Suppressor macrophage treated with lipopolysaccharide for 1 hour (primary cell): ENCODE results near the gene TYSND1.
"Not testable (repeated sequence)": the region's sequence is repeated elsewhere in the genome, so short reads cannot be mapped to it uniquely, and the experiment has no call there.

ENCODE experiments used
- DNase-seq, 3 donors: peaks; one replicate each; pipeline ENCODE4 v3.0.0-alpha.2; 2020 to 2022

The TYSND1 gene

DNA sequence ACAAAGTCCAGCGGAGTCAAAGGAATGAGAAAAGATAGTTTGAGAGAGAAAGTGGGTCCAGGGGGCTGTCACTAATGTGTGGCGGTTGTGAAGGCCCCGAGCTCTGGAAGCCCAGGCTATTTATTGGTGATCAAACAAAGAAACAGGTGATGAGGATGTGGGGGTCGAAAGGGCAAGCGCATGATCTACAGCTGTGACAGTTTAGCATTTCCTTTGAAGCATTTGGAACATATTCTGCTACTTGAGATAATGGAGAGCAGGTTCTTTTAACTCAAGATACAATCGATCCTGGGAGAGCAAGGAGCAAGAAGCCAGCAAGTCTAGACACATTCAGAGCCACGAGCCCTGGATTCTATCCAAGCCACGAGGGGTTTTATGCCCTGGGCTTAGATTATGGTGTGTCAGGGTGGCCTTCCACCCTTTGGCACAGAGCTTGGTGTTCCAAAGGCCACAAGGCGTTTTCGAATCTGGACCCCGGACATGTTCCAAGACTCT, 45.4 kb downstream of the TYSND1 start:
- not testable (repeated sequence) for DNase-seq

DNA sequence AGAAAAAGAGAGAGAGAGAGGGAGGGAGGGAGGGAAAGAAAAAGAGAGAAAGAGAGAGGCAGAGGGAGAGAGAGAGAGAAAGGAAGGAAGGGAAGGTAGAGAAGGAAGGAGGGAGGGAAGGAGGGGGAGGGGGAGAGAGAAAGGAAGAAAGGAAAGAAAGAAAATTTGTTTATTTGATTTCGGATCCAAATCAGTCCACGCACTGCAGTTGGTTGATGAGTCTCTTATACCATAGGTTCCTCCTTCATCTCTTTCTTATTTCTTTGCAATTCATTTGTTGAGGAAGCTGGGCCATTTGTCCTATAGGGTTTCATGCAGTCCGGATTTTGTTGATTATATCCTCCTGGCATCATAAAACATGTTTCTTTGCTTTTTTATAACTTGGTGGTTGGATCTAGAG, 48.2 kb downstream of the TYSND1 start:
- no peak for DNase-seq

DNA sequence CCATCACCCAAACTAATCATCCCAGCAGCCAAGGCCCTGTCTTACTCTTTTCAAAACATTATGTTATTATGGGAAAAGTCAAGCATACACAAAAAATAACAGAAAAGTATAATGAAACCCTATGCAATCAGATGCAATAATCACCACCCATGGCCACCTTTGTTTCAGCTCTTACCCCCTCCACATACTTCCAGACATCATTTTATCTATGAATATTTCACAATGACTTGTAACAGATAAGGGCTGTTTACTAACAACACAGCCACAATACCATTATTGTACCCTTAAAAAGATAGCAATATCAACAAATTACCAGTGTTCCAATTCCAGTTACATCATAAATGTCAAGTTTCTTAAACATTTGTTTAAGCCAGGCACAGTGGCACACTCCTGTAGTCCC, 49.0 kb downstream of the TYSND1 start:
- DNase-seq: no peak

DNA sequence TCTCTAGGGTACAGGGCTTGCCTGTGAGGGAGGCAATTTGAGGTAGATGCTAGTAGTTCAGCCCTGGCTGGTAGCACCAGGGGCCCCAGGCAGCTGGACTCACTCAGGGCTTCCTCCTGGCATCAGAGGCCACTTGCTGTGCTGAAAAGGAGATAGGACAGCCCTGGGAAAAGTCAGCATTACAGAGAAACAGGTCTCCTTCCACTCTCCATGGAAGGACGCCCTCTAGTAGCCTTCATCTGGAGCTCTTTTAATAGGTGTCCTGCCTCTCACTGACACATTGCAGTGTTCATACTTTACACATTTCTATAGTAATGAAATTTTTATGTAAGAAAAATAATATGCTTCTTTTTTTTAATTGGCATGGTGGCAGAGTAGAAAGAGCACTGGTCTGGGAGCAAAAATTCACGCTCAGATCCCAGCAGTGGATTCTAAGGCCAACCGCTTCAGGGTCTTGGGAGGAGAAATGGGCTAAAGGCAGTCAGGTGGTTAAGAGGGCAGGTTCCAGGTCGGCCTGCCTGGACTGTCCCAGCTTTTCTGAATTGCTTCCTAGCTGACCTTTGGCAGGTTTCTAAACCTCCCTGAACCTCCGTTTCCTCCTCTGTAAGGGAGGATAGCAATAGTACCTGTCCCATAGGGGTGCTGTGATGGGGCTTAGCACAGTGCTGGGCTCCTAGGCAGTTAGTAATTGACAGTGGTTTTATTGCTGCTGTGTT, 49.6 kb downstream of the TYSND1 start:
- no peak for DNase-seq

DNA sequence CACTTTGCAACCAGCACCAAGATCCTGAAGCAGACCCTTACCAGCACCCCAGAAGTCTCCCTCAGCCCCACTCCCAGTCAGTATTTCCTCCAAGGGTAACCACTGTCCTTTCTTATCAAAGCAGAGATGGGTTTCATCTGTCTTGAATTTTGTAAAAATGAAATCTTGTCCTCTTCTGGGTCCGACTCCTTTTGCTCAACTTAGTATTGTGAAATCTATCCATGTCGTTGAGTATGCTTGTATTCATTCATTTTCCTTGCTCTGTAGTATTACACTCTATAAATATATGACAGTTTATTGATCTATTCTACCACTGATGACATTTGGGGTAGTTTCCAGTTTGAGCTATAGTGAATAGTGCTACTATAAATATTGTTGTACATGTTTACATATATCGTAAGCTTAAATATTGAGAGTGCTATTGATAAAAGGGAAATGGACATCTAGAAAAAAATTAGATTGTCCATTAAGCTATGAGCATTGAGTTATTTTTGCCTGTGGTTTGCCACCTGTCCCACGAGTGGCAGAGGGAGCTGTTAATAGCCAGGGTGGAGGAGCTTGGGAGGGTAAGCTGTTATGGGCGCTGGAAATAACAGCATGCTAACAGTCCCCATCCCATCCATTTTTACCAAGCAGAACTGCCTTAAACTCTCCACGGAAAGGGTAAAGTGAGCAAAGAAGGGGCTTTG, 50.3 kb downstream of the TYSND1 start:
- no peak for DNase-seq

DNA sequence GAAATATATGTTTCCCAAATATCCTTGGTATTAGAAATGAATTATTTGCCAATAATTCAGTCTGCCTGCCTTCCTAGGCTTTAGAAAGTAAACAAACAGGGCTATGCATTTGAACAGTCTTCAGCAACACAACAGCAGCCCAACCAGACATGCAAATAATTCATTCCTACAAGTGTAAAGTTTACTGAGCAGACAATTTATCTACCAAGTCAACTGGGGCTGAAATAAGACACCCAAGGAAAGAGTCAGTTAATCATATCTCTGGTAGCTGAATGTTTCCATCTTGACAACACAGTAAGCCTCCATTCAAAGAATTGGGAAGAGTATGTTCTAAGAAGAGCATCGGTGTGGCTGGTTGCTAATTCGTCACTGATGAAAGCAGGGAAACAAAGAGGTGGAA, 52.2 kb downstream of the TYSND1 start:
- no peak for DNase-seq

DNA sequence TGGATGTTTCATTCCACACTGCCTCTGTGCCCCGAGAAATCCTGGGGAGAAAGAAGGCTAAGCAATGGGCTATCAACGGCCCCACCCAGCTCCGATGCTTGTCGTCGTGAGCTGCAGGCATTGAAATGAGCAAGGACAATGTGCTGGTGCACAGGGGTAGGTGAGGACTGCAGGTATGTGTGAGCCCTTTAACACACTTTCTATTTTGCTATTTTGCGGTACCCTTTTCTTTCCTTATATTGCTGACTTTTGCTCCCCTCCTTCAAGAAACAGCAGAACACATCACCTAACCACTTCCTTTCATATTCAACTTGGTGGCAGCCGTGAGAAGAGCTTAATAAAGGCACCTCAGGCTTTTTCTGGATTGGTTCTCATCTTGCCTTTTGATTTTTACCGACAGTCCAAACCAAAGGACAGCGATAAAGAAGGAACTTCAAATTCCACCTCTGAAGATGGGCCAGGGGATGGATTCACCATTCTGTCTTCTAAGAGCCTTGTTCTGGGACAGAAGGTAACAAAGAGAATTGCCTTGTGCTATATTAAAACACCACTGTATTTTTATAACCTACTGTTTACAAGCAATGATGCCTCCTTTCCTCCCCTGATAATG, 53.1 kb downstream of the TYSND1 start:
- DNase-seq: no peak

DNA sequence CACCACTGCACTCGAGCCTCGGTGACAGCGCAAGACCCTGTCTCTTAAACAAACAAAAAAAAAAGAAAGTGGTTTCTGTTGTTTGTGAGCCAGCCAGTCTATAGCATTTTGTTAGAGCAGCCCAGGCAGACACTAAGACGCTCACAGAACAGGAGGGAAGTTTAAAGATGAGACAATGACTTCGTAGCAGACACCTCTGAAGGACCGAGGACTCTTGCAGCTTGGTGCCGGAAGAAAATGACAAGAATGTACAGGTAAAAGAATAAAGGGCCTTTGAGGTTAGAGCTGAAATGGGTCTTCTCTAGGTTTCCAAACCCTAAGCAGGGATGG, 54.1 kb downstream of the TYSND1 start:
- DNase-seq: no peak

DNA sequence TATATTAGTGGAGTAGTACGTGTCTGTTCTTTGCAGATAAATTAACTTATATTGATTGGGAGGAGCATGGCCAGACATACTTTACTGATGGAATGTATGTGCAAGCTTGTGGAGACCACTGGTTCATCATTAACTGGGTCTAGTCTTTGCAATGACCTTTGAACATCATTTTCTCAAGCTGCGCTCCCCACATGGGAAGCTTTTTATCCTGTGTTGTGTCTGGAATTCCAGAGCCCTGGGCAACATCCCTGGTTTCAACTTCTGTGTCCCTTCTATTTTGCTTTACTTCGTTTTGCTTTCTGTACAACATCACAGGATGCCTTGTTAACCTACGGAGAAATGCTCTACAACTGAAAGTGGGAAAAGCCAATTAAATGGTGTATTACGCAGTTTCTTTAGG, 55.5 kb downstream of the TYSND1 start:
- no peak for DNase-seq

DNA sequence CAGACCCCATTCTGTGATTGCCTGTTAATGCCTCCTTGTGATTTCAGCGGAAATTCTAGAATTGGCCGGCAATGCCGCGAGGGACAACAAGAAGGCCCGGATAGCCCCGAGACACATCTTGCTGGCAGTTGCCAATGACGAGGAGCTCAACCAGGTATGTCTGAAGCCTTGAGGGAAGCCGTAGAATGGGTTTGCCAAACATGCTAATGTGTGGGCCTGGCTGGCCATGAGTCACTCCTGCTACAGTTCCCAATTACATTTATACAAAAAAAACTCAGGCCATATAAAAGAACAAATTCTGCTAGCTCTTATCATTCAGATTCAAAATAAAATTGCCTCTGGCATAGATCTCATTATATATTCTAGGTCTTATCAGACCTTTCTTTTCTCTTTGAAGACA, 56.5 kb downstream of the TYSND1 start:
- no peak for DNase-seq

DNA sequence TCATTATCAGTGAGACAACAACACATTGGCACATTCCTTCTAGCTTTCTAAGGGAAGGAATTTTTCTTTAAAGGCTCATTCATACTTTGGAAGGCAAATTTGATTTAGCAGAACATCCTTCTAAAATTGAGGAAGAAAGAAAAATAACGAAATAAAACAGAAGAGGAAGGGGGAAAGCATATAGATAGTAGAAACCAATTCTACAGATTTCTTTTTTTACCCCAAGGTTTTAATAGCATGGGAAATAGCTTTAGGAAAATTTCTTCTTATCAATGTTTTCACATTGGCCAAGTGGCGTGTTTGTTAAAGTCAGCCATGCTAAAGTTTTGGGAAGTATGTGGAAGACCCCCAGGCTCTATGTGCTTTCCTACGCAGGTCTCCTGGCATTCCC, 58.2 kb downstream of the TYSND1 start:
- DNase-seq: no peak
